ENCODE results near the gene UNKL. TPM values are rescaled to one million over a fixed set of nuclear protein-coding genes. Genes with fewer than 3 reads are reported as not detected.

The UNKL gene
- total RNA-seq, 2 donors from 2014 or later: 32.6 to 96.7 TPM

GRCh38 chr16:1453316-1453715 lies 38.8 kb upstream of the UNKL start:
- 91% methylated on average over 16 of the region's 19 CpGs for WGBS

DNA sequence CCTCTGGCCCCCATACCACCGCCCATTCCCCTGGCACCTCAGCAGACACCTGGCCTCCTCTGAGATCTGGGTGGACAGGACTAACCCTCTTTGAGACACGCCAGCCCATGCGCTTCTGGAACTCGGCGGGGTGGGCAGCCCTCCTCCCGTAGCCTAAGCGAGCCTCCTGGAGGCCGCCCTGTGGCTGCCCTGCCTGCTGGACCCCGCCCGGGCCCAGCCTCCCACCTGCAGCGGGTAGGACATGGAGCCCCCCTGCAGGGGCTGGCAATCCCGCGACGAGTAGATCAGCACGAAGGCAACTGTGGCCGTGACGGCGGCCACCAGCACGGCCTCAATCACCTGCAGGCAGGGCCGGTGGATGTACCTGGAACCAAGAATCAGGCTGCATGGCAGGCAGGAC lies 38.0 kb upstream of the UNKL start:
- WGBS: 92% methylated on average over 20 of the region's 20 CpGs
- Histone ChIP-seq H3K9me3 (no peaks in the 10 kb centered on the region), H3K27ac (no peak overlapping the region), H3K4me1 (replicated peaks) (no peaks in the 10 kb centered on the region), H3K4me3 (no peak overlapping the region), H3K36me3 (peaks cover 9 to 26% of the 10 kb centered on the region in 2 donors), H3K27me3 (replicated peaks; ENCODE audit: insufficient read depth) (no peaks in the 10 kb centered on the region)
- intact Hi-C loops (cut with DNase I): no loop called here
- TF ChIP-seq CTCF (IDR thresholded peaks at IDR 0.05): no peak
- TF ChIP-seq POLR2AphosphoS5 (IDR thresholded peaks at IDR 0.05): no peak
- TF ChIP-seq POLR2A (IDR thresholded peaks at IDR 0.05): no peak
- DNase-seq (ENCODE audit: low spot score): no peak

More at GRCh38 chr16:1453316-1453715, 38.8 kb upstream of the UNKL start:
- Histone ChIP-seq H3K4me3 (no peak overlapping the region), H3K36me3 (peaks cover 9 to 26% of the 10 kb centered on the region in 2 donors), H3K27ac (no peak overlapping the region), H3K9me3 (no peaks in the 10 kb centered on the region), H3K27me3 (replicated peaks; ENCODE audit: insufficient read depth) (no peaks in the 10 kb centered on the region), H3K4me1 (replicated peaks) (no peaks in the 10 kb centered on the region)
- TF ChIP-seq POLR2A (IDR thresholded peaks at IDR 0.05): no peak
- no peak for TF ChIP-seq CTCF (IDR thresholded peaks at IDR 0.05)
- TF ChIP-seq POLR2AphosphoS5 (IDR thresholded peaks at IDR 0.05): no peak
- intact Hi-C loops (cut with DNase I): no loop called here
- DNase-seq (ENCODE audit: low spot score): no peak

GRCh38 chr16:1451702-1452392 lies 37.3 kb upstream of the UNKL start:
- Histone ChIP-seq H3K27ac (no peak overlapping the region), H3K36me3 (peaks cover 9 to 26% of the 10 kb centered on the region in 2 donors), H3K9me3 (no peaks in the 10 kb centered on the region), H3K4me3 (no peak overlapping the region), H3K27me3 (replicated peaks; ENCODE audit: insufficient read depth) (no peaks in the 10 kb centered on the region), H3K4me1 (replicated peaks) (no peaks in the 10 kb centered on the region)
- TF ChIP-seq CTCF (IDR thresholded peaks at IDR 0.05) (no peak), POLR2AphosphoS5 (IDR thresholded peaks at IDR 0.05) (no peak), POLR2A (IDR thresholded peaks at IDR 0.05) (no peak)
- no peak for DNase-seq (ENCODE audit: low spot score)
- intact Hi-C loops (cut with DNase I): no loop called here
- WGBS: 94% methylated on average over 34 of the region's 34 CpGs

GRCh38 chr16:1450841-1451240 lies 36.3 kb upstream of the UNKL start:
- Histone ChIP-seq H3K36me3 (peaks cover 9 to 23% of the 10 kb centered on the region in 2 donors), H3K9me3 (no peaks in the 10 kb centered on the region), H3K27ac (no peak overlapping the region), H3K4me3 (no peak overlapping the region), H3K27me3 (replicated peaks; ENCODE audit: insufficient read depth) (no peaks in the 10 kb centered on the region), H3K4me1 (replicated peaks) (no peaks in the 10 kb centered on the region)
- WGBS: 93% methylated on average over 21 of the region's 21 CpGs
- DNase-seq (ENCODE audit: low spot score): no peak
- TF ChIP-seq POLR2A (IDR thresholded peaks at IDR 0.05) (no peak), POLR2AphosphoS5 (IDR thresholded peaks at IDR 0.05) (no peak), CTCF (IDR thresholded peaks at IDR 0.05) (no peak)
- intact Hi-C loops (cut with DNase I): no loop called here

DNA sequence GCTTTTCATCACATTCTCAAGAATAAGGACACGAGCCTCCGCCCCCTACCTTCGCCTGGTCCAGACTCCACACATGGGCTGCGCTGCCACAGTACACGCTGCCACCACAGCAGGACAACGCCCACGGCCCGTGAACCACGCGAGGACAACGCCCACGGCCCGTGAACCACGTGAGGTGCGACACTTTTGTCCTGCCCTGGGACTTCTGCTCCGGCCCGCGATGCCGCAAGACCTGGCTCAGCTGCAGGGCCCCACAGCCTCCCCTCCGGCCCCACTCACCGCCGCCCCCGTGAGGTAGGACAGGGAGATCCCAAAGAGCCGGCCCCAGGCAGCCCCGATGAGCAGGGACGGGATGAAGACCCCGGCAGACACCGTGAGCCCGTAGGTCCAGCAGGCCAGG lies 35.7 kb upstream of the UNKL start:
- intact Hi-C loops (cut with DNase I): no loop called here
- Histone ChIP-seq H3K36me3 (peaks cover 9 to 19% of the 10 kb centered on the region in 2 donors), H3K9me3 (no peaks in the 10 kb centered on the region), H3K4me1 (replicated peaks) (no peaks in the 10 kb centered on the region), H3K27me3 (replicated peaks; ENCODE audit: insufficient read depth) (no peaks in the 10 kb centered on the region), H3K27ac (no peak overlapping the region), H3K4me3 (no peak overlapping the region)
- TF ChIP-seq POLR2AphosphoS5 (IDR thresholded peaks at IDR 0.05) (no peak), POLR2A (IDR thresholded peaks at IDR 0.05) (no peak), CTCF (IDR thresholded peaks at IDR 0.05) (no peak)
- DNase-seq (ENCODE audit: low spot score): no peak
- 94% methylated on average over 29 of the region's 29 CpGs for WGBS
